ENCODE results near the gene EMC10. TPM values are rescaled to one million over a fixed set of nuclear protein-coding genes. Genes with fewer than 3 reads are reported as not detected.

Gene EMC10
- polyA plus RNA-seq, 1 experiment: 45.4 TPM

GRCh38 chr19:50514346-50515167 lies 38.2 kb downstream of the EMC10 start:
- H3K4me3 ChIP-seq (ENCODE audit: low read depth, low read length): no peak overlapping the region
- H3K27ac ChIP-seq (ENCODE audit: low read depth, low read length): no peak overlapping the region
- no peaks in the 10 kb centered on the region for H3K27me3 ChIP-seq (ENCODE audit: control insufficient read depth, insufficient read depth, low read length)
- TF ChIP-seq CTCF (IDR thresholded peaks at IDR 0.05; ENCODE audit: low read depth, low read length): no peak
- POLR2A ChIA-PET: no interaction called here
- H3K9me3 ChIP-seq (ENCODE audit: control insufficient read depth, insufficient read depth, low read length): peaks cover 20% of the 10 kb centered on the region; the same call in 1 of the 2 replicates
- DNase-seq (ENCODE audit: low read depth, low spot score): no peak
- CTCF ChIA-PET: no interaction called here

- Histone ChIP-seq H3K4me3 (ENCODE audit: low read depth, low read length) (no peak overlapping the region), H3K27ac (ENCODE audit: low read depth, low read length) (no peak overlapping the region), H3K9me3 (ENCODE audit: control insufficient read depth, insufficient read depth, low read length) (peaks cover 20% of the 10 kb centered on the region; the same call in 1 of the 2 replicates), H3K27me3 (ENCODE audit: control insufficient read depth, insufficient read depth, low read length) (no peaks in the 10 kb centered on the region)
- POLR2A ChIA-PET: no interaction called here
- CTCF ChIA-PET: no interaction called here
- no peak for DNase-seq (ENCODE audit: low read depth, low spot score)
- TF ChIP-seq CTCF (IDR thresholded peaks at IDR 0.05; ENCODE audit: low read depth, low read length): no peak
These were observed 38.9 kb downstream of the EMC10 start for GRCh38 chr19:50515168-50515561.

GRCh38 chr19:50516456-50516855 lies 40.1 kb downstream of the EMC10 start:
- ChIA-PET CTCF (no interaction called here), POLR2A (no interaction called here)
- no peaks in the 10 kb centered on the region for H3K27me3 ChIP-seq (ENCODE audit: control insufficient read depth, insufficient read depth, low read length)
- no peak for DNase-seq (ENCODE audit: low read depth, low spot score)
- peaks cover 20% of the 10 kb centered on the region; the same call in 1 of the 2 replicates for H3K9me3 ChIP-seq (ENCODE audit: control insufficient read depth, insufficient read depth, low read length)
- TF ChIP-seq CTCF (IDR thresholded peaks at IDR 0.05; ENCODE audit: low read depth, low read length): no peak
- H3K4me3 ChIP-seq (ENCODE audit: low read depth, low read length): no peak overlapping the region
- no peak overlapping the region for H3K27ac ChIP-seq (ENCODE audit: low read depth, low read length)

GRCh38 chr19:50516964-50517703 lies 40.8 kb downstream of the EMC10 start:
- Histone ChIP-seq H3K27ac (ENCODE audit: low read depth, low read length) (no peak overlapping the region), H3K4me3 (ENCODE audit: low read depth, low read length) (no peak overlapping the region), H3K9me3 (ENCODE audit: control insufficient read depth, insufficient read depth, low read length) (peaks cover 20% of the 10 kb centered on the region; the same call in 1 of the 2 replicates), H3K27me3 (ENCODE audit: control insufficient read depth, insufficient read depth, low read length) (no peaks in the 10 kb centered on the region)
- DNase-seq (ENCODE audit: low read depth, low spot score): no peak
- ChIA-PET POLR2A (no interaction called here), CTCF (interaction anchor here (0.6 kb wide), 1 partner anchor 21 kb away, joined by 6 read pairs; no protein-coding TSS in a partner anchor)
- no peak for TF ChIP-seq CTCF (IDR thresholded peaks at IDR 0.05; ENCODE audit: low read depth, low read length)

- no peaks in the 10 kb centered on the region for H3K27me3 ChIP-seq (ENCODE audit: control insufficient read depth, insufficient read depth, low read length)
- CTCF ChIA-PET: interaction anchor here (0.6 kb wide), 1 partner anchor 20 kb away, joined by 6 read pairs; no protein-coding TSS in a partner anchor
- TF ChIP-seq CTCF (IDR thresholded peaks at IDR 0.05; ENCODE audit: low read depth, low read length): no peak
- DNase-seq (ENCODE audit: low read depth, low spot score): no peak
- no peak overlapping the region for H3K27ac ChIP-seq (ENCODE audit: low read depth, low read length)
- H3K9me3 ChIP-seq (ENCODE audit: control insufficient read depth, insufficient read depth, low read length): peaks cover 20% of the 10 kb centered on the region; the same call in 1 of the 2 replicates
- H3K4me3 ChIP-seq (ENCODE audit: low read depth, low read length): no peak overlapping the region
- POLR2A ChIA-PET: no interaction called here
These were observed 41.4 kb downstream of the EMC10 start for GRCh38 chr19:50517704-50518075.
